IPS-NIHi11 (cell line): ENCODE data around the gene GRM4.

Experiments
- DNase-seq: peaks from one replicate; pipeline ENCODE4 v3.0.0; 2012; ENCODE audit warnings: mixed read lengths, low spot score

Gene GRM4

GRCh38 chr6:34082864-34083626, 62.8 kb downstream of the GRM4 start:
- no peak for DNase-seq

DNA sequence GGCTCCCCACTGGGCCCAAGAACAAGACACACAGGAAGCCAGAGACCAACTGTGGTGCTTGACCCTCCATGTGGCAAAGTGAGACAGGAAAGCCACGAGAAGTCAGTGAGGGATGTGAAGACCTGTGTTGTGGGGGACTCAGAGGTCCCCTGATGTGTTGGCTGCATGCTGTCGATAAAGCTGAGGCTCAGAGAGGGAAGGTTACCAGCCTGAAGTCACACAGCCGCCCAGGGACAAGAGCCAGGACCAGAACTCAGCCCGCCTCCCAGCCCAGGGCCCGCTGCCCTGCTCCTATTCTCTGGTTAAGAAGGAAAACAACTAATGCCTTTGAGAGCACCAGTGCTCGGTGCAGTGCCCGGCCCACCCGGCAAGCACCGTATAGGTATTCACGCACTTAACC, 63.5 kb downstream of the GRM4 start:
- no peak for DNase-seq

DNA sequence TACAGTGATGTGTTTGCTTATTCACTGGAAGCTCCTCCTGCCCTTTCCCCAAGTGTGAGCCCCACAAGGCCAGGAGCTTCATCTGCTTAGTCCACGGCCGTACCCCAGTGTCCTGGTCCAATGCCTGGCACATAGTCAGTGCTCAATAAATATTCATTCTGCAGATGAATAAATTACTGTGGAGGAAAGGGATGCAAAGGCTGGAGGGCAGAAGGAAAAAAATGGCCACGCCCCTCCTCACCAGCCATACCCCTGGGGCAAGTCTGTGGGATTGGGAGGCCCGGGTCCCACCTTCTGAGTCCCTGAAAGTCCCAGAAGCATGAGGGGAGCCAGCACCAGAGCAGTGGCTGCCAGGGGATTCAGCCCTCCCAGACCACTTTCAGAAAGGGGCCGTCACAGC, 65.5 kb downstream of the GRM4 start:
- no peak for DNase-seq

DNA sequence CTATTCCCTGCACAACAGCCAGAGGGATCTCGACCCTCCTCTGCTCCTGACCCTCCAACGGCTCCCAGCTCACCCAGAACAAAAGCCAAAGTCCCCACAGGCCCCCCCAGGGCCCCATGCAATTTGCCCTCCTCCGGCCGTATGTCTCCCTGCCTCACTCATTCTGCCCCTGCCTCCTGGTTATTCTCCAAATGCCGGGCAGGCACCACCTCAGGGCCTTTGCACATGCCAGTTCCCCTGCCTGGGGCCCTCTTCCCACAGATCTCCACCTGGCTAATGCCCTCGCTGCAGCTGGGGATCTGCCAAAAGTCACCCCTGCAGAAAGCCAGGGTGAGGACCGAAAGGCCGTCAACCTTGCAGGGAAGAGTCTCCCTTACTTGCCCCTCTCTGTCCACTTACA, 66.0 kb downstream of the GRM4 start:
- DNase-seq, result no peak

GRCh38 chr6:34075906-34076305, 70.0 kb downstream of the GRM4 start:
- no peak for DNase-seq

GRCh38 chr6:34074064-34074742, 71.7 kb downstream of the GRM4 start:
- peak; percentile 75 for DNase-seq

- no peak for DNase-seq
These were observed 72.3 kb downstream of the GRM4 start for GRCh38 chr6:34073540-34073939.

- DNase-seq, result no peak
These were observed 73.2 kb downstream of the GRM4 start for GRCh38 chr6:34072727-34073126.

DNA sequence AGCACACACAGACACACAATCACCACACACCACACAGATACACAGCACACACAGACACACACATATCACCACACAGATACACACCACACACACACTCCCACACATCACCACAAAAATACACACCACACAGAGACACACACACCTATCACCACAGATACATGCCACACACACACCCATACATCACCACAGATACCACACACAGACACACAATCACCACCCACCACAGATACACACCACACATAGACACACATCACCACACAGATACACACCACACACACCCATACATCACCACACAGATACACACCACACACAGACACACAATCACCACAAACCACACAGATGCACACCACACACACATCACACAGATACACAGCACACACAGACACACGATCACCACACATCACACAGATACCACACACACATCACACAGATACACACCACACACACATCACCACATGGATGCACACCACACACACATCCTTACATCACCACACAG, 74.0 kb downstream of the GRM4 start:
- no peak for DNase-seq

GRCh38 chr6:34071136-34071883, 74.6 kb downstream of the GRM4 start:
- no peak for DNase-seq

DNA sequence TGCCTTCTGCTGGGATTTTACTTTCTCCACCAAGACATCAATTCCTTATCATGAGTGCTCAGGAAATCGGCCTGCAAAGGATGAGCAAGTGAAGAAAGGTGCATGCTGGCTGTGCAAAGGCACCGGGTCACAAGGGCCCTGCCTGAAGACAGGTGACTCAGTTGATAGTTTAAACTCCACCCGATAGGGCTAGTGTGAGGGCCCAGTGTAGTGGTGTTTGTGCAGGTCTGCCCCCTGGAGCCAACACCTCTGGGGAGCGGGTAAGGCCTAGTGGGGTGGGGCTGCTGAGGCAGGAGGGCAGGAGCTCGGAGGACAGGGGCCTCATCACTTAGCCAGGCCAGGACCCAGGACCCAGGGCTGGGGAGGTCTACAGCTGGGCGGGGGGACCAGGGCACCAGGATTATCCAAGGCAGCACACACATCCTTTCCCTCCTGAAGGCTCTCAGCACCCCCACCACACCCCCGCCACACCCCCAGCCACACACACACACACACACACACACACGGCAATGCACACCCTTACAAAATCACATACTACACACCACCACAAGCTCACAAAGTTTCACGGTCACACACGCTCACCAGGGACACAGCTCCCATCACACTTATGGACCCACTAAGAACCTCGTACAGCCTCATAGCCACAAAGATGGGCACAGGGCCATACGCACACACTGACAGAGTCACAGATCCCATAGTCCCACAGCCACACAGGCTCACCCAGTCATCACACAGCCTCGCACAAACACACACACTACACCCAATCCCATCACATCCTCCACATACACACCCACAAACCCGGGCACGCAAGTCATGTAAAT, 75.4 kb downstream of the GRM4 start:
- DNase-seq, result no peak

- DNase-seq, result no peak
These were observed 77.3 kb downstream of the GRM4 start for GRCh38 chr6:34068462-34069044.

GRCh38 chr6:34067814-34068213, 78.1 kb downstream of the GRM4 start:
- no peak for DNase-seq

GRCh38 chr6:34066772-34067770, 78.8 kb downstream of the GRM4 start:
- DNase-seq, result no peak

DNA sequence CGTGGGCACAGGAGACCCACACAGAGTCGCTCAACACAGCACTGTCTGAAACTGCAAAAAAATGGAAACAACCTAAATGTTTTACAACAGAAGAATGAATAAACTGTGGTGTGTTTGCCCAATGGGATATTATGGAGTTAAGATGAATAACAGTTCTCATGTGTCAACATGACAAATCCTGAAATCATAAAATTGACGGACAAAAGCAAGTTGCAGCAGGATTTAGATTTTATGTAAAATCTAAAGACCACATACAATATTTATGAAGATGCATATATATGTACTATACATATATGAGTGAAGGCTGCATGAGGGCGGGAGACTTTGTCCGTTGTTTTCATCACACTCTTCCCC, 79.7 kb downstream of the GRM4 start:
- DNase-seq, result no peak

GRCh38 chr6:34065466-34066217, 80.2 kb downstream of the GRM4 start:
- DNase-seq, result no peak

GRCh38 chr6:34064675-34065074, 81.2 kb downstream of the GRM4 start:
- no peak for DNase-seq

- no peak for DNase-seq
These were observed 82.2 kb downstream of the GRM4 start for GRCh38 chr6:34063651-34064050.

- no peak for DNase-seq
These were observed 83.1 kb downstream of the GRM4 start for GRCh38 chr6:34062815-34063214.

GRCh38 chr6:34062156-34062555, 83.7 kb downstream of the GRM4 start:
- DNase-seq, result no peak
